NCI-H82 treated with DMSO at 0.1 percent for 48 hours (cell line): ENCODE measurements around the gene CORO7.

Experiments used
- DNase-seq: peaks from one replicate; lab custom pipeline; 2025; ENCODE audit not compliant: unreplicated experiment; lab: John Stamatoyannopoulos, UW

Gene CORO7

DNA sequence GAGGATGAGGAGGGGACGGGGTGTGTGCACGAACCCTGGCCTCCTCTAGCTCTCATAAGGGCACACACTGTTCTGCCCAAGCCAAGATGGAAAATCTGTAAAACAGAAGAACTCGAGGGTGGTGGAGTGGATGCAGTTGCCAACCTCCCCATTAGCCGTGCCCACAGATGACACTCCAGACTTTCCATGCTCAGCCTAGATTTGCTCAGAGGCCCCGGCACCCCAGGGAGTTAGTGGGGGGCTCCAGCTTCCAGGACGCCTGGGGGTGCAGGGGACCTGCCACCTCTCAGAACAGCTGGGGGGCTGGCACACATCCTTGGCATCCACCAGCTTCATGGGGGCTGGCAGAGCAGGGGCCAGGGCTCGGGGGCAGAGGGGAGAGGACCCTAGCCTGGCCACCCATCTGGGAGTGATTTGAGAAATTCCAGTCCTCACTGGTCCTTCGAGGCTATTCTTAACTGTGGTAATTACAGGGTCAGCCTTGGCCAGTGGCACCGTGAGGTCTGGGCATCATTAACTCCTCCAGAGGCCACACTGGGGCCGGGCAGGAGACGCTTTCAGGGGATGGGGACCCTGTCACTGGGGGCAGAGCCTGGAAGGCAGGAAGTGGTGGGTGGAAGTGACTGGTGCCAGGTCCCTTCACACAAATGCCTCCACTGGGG is 30.5 kb downstream of the CORO7 start:
- no peak for DNase-seq

DNA sequence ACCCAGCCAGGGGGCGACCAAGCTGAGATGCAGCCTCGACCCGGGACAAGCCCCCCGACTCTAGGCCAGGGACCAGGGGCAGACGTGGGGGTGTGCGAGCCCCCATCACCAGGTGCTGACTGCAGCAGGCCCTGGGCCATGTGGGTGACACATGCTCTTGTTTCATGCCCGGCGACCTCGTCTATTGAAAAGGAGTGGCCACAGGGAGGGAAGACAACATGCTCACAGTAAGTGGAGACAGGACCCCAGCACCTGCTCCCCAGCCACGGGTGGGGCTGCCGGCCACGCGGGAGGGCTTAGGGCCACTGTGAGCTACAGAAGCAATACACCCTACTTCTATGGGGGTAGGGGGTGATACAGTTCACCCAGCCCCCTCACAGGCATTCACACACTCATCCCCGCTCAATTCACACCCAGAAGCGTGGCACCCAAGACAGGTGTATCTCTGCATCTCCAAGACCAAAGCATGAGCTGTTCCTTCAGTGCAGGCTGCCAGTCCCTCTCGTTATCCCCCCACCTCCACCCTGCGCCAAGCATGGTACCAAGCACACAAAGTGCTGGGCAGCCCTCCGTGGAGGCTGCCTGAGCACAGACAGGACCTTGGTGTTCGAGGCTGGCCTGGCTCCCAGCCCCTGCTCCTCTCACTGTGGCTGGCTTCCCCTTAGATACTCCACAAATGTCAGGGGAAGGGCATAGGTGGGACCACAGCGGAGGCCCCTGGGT is 31.2 kb downstream of the CORO7 start:
- no peak for DNase-seq

DNA sequence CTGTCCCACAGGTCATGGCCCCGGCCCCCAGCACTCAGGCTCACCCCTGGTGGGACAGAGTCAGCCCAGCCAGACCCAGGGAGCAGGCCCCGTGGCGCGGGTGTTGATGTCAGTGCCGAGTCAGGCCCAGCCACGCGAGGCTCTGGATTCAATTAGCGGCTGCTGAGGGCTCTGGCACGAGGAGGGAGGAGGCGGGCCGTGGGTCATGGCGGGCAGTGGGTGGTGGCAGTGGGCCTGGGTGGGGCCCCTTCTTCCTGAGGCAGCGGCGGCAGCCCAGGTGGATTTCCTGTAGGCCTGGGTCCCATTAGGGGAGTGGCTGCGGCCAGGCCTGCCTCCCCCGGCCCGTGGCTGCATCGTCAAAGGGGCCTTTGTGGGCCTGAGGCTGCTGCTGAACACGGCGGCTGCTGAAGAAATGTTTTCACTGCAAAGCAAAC is 31.9 kb downstream of the CORO7 start:
- DNase-seq, result no peak

DNA sequence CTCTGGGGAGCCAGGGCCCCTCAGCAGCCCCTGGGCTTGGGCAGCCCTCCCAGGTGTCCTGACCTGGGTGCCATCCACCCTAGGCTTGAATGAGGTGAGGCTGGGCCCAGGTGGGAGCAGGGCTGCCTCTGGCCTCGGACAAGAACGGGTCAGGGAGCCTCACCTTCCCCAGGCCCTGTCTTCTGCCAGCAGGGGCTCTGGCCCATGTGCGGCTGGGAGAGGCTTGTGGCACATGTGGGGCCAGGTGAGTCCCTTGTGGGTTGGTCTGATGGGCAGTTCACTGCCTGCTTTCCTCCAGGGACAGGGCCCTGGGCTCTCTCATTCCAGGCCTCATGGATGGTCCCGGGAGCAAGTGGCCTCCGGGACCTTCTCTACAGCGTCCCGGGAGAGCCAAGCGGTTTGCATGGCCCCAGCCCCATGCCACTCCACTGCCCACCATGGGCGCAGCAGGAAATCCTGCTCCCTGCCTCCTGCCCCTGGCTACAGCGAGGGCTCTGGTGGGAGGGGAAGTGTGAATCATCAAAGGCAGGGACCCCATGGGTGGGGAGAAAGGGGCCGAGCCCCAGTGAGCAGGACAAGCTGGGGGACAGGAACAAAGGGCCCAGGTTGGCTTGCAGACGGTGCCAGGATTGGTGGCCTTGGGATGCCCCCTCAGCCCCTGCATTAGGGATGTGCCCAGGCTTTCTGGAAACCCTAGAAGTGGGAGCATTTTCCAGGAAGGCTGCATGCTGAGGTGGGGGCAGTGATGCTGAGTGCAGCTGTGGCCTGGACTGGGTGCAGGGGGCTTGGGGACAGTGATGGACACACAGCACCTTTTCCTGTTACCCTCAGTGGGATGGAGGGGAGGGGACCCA is 32.6 kb downstream of the CORO7 start:
- no peak for DNase-seq

DNA sequence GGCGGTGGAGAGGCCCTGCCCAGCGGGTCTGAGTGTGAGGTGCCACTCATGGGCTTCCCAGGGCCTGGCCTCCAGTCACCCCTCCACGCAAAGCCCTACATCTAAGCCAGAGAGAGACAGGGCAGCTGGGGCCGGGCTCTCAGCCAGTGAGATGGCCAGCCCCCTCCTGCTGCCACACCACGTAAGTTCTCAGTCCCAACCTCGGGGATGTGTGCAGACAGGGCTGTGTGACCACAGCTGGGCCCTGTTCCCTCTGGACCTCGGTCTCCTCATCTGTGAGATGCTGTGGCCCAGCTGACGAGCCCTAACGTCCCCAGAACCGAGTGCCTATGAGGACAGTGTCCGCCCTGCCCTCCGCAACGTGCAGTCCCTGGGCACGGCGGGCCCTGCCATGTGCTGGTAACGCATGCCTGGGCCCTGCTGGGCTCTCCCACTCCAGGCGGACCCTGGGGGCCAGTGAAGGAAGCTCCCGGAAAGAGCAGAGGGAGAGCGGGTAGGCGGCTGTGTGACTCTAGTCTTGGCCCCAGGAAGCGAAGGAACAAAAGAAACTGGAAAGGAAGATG is 33.5 kb downstream of the CORO7 start:
- no peak for DNase-seq

DNA sequence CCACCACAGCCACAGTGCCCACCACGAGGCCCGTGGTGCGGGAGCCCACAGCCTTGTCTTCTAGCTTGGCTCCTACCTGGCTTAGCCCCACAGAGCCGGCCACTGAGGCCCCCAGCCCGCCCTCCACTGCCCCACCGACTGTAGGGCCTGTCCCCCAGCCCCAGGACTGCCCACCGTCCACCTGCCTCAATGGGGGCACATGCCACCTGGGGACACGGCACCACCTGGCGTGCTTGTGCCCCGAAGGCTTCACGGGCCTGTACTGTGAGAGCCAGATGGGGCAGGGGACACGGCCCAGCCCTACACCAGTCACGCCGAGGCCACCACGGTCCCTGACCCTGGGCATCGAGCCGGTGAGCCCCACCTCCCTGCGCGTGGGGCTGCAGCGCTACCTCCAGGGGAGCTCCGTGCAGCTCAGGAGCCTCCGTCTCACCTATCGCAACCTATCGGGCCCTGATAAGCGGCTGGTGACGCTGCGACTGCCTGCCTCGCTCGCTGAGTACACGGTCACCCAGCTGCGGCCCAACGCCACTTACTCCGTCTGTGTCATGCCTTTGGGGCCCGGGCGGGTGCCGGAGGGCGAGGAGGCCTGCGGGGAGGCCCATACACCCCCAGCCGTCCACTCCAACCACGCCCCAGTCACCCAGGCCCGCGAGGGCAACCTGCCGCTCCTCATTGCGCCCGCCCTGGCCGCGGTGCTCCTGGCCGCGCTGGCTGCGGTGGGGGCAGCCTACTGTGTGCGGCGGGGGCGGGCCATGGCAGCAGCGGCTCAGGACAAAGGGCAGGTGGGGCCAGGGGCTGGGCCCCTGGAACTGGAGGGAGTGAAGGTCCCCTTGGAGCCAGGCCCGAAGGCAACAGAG is 34.2 kb downstream of the CORO7 start:
- no peak for DNase-seq

DNA sequence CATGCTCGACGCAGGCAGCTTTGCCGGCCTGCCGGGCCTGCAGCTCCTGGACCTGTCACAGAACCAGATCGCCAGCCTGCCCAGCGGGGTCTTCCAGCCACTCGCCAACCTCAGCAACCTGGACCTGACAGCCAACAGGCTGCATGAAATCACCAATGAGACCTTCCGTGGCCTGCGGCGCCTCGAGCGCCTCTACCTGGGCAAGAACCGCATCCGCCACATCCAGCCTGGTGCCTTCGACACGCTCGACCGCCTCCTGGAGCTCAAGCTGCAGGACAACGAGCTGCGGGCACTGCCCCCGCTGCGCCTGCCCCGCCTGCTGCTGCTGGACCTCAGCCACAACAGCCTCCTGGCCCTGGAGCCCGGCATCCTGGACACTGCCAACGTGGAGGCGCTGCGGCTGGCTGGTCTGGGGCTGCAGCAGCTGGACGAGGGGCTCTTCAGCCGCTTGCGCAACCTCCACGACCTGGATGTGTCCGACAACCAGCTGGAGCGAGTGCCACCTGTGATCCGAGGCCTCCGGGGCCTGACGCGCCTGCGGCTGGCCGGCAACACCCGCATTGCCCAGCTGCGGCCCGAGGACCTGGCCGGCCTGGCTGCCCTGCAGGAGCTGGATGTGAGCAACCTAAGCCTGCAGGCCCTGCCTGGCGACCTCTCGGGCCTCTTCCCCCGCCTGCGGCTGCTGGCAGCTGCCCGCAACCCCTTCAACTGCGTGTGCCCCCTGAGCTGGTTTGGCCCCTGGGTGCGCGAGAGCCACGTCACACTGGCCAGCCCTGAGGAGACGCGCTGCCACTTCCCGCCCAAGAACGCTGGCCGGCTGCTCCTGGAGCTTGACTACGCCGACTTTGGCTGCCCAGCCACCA is 35.1 kb downstream of the CORO7 start:
- no peak for DNase-seq

DNA sequence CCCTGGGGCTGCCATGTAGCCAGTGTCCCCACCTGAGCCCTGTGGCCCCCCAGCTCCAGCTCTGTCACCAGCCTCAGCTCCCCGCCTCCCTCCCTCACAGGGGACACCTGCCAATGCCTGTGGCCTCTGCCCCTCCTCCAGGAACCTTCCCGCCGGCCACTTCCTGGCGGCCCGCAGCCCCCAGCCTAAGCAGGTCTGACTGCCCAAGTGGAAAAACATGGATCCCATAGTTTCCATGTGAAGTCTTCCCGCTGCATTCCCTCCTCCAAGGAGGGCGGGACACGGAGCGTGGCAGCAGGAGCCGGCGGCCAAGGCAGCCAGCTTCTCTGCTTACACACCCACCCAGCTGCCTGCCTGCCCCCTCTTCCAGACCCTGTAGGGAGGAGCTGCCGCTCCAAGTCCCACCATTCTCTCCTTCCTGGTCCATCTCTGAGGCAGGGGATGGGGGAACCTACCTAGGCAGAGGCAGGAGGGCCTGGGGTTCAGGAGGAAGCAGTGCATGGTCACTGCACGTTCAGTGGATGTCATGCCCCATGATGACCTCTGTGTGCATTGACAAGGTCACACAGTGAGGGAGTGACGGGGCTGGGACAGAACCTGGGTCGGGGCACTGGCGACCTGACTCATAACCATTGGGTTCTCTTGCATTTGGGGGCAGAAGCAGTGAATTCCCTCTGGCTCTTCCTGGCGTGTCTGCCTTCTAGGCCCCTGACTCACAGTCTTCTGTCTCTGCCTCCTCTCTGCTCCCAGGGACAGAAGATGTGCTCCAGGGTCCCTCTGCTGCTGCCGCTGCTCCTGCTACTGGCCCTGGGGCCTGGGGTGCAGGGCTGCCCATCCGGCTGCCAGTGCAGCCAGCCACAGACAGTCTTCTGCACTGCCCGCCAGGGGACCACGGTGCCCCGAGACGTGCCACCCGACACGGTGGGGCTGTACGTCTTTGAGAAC is 36.0 kb downstream of the CORO7 start:
- DNase-seq, result no peak

DNA sequence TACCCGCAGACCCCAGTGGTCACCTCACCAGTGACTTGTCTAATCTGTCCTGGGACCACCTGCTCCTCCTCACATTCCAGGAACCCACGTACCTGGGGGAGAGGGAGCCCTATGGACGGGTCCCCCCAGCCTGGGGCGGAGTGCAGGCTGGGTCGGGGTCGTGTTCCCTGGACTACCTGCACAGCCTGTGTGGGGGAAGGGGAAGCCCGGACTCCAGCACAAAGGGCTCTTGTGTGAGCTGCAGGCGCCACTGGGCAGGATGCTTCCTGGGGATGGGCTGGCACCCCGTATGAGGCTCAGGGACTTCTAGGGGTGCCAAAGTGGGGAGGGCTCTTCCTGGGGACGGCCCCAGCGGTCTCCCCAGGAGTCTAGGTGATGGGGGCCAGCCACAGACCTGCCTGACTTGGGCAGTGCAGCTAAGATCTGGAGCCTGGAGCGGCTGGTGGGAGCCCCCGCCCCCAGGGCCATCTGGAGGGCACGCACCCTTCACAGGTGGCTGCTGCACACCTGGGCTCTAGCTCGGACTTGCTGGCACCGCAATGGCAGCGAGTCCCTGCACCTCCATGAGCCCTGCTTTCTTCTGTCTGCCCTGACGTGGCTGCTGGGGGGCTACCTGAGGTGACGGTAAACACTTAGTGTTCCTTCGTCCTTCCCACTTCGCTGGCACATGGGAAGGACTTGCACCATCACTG is 37.3 kb downstream of the CORO7 start:
- DNase-seq, result no peak

DNA sequence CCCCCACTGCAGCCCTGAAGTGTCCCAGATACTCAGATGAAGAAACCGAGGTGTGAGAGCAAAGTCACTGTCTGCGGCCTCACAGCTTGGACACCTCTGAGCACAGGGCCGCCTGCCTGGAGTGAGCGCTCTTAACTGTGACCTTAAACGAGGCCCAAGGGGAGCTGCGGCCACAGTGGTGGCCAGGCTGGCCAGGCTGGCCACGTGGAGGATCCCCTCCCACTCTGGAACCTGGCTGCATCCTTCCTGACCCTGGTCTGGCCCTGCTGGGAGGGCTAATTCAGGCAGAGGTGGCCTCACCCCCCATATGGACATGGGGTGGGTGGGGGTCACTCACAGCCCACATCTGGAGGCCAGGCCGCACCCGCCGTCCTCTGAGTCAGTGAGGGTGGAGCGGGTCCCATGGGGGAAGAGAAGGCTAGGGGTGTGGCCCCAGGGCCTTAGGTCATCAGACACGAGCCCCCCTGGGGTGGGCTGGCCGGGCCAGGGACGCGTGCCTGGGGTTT is 38.2 kb downstream of the CORO7 start:
- no peak for DNase-seq

DNA sequence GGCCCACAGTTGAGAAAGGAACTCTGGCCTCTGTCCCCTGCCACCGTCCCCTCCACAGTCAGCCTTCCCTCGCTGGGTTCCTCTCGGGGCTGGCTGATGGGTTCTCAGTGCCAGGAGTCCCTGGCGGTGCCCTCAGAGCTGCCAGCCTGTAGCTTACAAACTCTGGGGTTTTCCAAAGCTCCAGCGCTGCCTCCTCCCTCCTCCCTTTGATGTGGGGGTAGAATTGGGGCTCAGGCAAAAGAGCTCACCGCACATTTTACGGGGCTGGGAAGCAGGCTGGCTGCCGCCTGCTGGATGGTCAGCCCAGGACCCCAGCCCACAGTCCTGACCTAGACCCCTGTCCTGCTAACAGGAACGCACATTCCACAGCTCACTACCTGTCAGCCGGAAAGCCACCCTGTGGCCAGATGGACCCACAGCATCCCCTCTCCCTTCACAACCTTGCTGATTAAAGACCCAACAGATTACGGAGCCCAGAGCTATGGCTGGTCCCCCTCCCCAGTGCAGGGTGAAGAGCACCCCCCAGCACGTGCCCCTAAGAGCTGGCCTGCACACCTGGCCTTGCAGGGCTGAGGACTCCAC is 38.7 kb downstream of the CORO7 start:
- no peak for DNase-seq

DNA sequence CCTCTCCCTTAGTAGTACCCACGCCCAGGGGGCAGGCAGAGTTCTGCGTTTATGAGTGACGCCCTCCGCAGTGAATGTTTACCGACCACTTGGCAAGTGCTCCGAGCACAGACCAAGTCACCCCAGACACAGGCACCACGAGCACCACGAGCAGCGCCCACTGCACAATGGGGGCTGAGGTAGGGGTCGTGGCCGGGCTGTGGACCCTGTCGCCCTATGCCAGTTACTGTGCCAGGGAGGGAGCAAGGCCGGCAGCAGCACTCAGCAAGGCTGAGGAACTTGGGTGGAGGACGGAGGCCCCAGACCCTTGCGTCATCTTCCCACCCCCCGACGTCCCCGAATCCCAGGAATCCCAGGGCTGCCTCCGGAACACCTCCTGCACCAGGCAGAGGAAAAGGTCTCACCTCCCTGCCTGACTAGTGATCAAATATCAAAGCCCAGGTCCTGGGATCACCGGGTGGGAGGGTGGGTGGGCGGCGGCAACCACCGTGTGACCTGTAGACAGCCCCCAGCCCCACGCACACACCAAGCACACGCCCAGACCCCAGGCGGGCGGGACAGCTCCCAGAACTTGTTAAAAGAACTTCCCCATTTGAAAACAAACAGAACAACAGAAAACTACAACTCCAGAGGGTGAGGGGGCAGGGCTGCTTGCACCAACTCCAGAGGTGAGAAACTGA is 39.4 kb downstream of the CORO7 start:
- DNase-seq, result no peak

DNA sequence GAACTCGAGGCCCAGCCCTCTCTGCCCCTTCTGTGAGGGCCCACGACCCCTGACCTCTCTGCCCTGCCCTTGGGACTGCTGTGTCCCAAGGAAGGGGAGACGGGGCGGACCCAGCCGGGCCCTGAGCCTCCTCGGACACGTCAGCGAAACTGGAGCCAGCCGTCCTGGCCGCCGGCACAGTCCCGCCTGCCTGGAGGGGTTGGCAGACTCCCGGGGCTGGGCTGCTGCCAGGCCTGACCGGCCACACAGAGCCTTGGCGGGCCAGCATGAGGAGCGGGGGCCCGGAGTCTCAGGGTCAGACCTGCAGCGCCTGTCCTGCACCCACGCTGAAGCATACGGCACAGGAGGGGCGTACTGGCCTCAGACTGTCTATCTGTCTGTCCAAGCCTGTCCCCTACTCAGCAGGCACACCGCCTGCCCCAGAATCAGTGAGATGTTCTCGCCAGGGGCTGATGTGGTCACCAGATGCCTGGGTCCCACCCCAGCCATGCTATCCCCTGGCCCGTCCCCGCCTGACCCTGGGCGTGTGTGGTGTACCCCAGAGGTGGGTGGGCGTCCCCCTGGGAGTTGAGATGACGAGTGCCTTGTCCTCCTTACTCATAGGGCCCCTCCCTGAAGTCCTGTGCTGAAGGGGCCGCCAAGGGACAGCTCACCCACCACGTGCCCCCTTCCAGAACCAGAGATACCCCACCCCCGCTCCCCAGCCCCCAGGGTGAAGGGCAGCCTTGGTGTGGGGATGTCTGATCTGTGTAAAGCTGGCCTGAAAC is 40.1 kb downstream of the CORO7 start:
- no peak for DNase-seq

DNA sequence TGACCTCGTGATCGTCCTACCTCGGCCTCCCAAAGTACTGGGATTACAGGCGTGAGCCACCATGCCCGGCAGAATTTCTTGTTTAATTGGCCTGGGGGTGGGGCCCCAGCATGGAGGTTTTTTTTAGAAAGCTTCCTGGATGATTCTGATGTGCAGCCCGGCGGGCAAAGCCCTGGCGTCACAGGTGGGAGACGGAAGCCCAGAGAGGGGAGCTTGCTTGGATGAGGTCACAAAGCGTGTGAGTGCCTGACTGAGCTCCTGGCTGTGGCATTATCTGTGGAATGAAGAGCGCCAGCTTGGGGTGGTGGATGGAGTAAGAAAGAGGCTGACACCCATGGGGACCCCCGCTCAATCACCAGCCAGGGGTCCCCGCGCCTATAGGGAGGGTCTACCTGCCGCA is 40.7 kb downstream of the CORO7 start:
- DNase-seq, result no peak

DNA sequence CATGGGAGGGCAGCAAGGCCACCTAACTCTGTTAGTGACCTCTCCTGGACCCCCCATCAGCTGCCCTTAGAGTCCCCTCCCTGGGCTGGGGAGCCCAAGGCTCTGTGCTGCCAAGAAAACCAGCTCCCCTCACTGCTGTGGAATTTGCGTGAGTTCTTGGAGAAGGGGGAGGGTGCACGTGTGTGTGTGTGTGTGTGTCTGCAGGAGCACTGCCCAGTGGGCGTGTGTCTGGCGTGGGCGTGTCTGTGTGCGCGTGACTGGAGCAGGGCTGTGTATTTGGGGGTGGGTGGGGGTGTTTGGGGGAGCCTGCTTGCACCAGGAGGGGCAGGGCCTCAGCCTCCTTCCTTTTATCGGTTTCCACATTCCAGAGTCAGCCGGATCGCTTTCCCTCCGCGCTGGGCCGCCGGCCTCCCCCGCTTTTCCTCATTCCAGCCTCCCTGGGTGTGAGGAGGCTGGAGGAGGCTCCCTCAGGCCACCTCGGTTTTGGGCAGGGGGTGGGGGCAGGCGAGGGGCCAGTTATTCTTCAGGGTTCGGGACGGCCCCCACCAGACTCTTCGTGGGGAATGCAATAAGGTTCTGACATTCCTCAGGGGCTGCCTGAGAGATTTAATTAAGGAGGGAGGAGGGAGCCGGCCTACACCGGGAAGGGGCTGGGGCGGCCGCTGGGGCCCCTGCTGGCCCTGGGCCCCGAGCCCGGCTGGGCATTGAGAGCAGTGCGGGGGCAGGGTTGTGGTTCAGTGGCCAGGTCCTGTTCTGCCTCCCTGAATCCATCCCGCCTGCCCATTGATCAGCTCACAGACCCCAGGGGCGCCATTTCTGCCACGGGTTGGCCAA is 42.3 kb downstream of the CORO7 start:
- DNase-seq, result no peak
